IMR-90 (cell line): ENCODE measurements around the gene TREM2. TPM values are rescaled to one million over a fixed set of nuclear protein-coding genes. Genes with fewer than 3 reads are reported as not detected.

Experiments
- ATAC-seq: fragments of 200-7000 bp; cut with Tn5 transposase; 2 replicates; pipeline ENCODE4 v1.9.1; 2020; ENCODE audit warnings: low read depth, mild to moderate bottlenecking, moderate library complexity
- BruUV-seq: library from RNA; stranded (reverse); fragments of 400-500 nt; replicated peaks from 2 replicates; lab custom pipeline; 2021; lab: Mats Ljungman, UMichigan
- CTCF ChIA-PET: fragments of 300-600 bp; formaldehyde crosslinking; extraction: SDS; loops from one replicate; lab custom pipeline; 2021; ENCODE audit warnings: antibody characterized with exemption; lab: Yijun Ruan, JAX
- POLR2A ChIA-PET: fragments of 300-600 bp; sonication (Branson Sonifier 250); formaldehyde crosslinking; loops from one replicate; lab custom pipeline; 2022; ENCODE audit warnings: antibody characterized with exemption; ENCODE audit not compliant: unreplicated experiment; lab: Charles Lee
- DNase-seq: peaks from one replicate; pipeline ENCODE4 v3.0.0; 2013
- H2AFZ ChIP-seq: replicated peaks from 2 replicates; pipeline ENCODE3; 2013; ENCODE audit warnings: low read length, mild to moderate bottlenecking; ENCODE audit not compliant: poor library complexity
- H2AK5ac ChIP-seq: 2 replicates; pipeline ENCODE4 v1.6.1; 2013; ENCODE audit warnings: low read depth, low read length, inconsistent platforms
- H2AK9ac ChIP-seq: replicated peaks from 2 replicates; pipeline ENCODE3; 2013; ENCODE audit warnings: mild to moderate bottlenecking, low read depth, low read length, moderate library complexity; ENCODE audit not compliant: poor library complexity
- H2BK120ac ChIP-seq: 2 replicates; pipeline ENCODE4 v1.6.1; 2013; ENCODE audit warnings: low read depth, low read length, inconsistent platforms
- H2BK15ac ChIP-seq: 3 replicates; pipeline ENCODE4 v1.6.1; 2013; ENCODE audit warnings: low read depth, low read length, inconsistent platforms
- H2BK20ac ChIP-seq: 2 replicates; pipeline ENCODE4 v1.6.1; 2013; ENCODE audit warnings: low read depth, mild to moderate bottlenecking, inconsistent platforms, low read length, moderate library complexity
- H2BK5ac ChIP-seq: 2 replicates; pipeline ENCODE4 v1.6.1; 2013; ENCODE audit warnings: mild to moderate bottlenecking, low read depth, low read length, inconsistent platforms; ENCODE audit not compliant: poor library complexity, severe bottlenecking
- H3K14ac ChIP-seq: replicated peaks from 2 replicates; pipeline ENCODE4 v1.6.1; 2013; ENCODE audit warnings: low read depth, low read length, inconsistent platforms
- H3K18ac ChIP-seq: 2 replicates; pipeline ENCODE4 v1.6.1; 2013; ENCODE audit warnings: low read depth, low read length, control low read depth
- H3K23ac ChIP-seq: 2 replicates; pipeline ENCODE4 v1.6.1; 2013; ENCODE audit warnings: low read depth, low read length, inconsistent platforms
- H3K27ac ChIP-seq: 2 replicates; pipeline ENCODE4 v1.5.1; 2013; ENCODE audit warnings: mild to moderate bottlenecking, control low read depth, low read length; ENCODE audit not compliant: insufficient read depth
- H3K27me3 ChIP-seq: 2 replicates; pipeline ENCODE4 v1.6.1; 2013; ENCODE audit warnings: low read length; ENCODE audit not compliant: control insufficient read depth, insufficient read depth
- H3K36me3 ChIP-seq: 2 replicates; pipeline ENCODE4 v1.6.1; 2013; ENCODE audit warnings: low read length, mixed read lengths; ENCODE audit not compliant: control insufficient read depth, insufficient read depth
- H3K4ac ChIP-seq: 2 replicates; pipeline ENCODE4 v1.6.1; 2013; ENCODE audit warnings: low read depth, low read length, inconsistent platforms
- H3K4me1 ChIP-seq: 2 replicates; pipeline ENCODE4 v1.6.1; 2013; ENCODE audit warnings: low read length, mixed read lengths; ENCODE audit not compliant: control insufficient read depth, insufficient read depth
- H3K4me2 ChIP-seq: 2 replicates; pipeline ENCODE4 v1.6.1; 2013; ENCODE audit warnings: low read depth, mild to moderate bottlenecking, control low read depth, low read length, moderate library complexity
- H3K4me3 ChIP-seq: 2 replicates; pipeline ENCODE4 v1.5.1; 2013; ENCODE audit warnings: low read depth, mild to moderate bottlenecking, control low read depth, low read length, moderate library complexity; ENCODE audit not compliant: insufficient read depth
- H3K56ac ChIP-seq: 2 replicates; pipeline ENCODE4 v1.6.1; 2013; ENCODE audit warnings: low read length, inconsistent platforms; ENCODE audit not compliant: insufficient read depth; ENCODE audit errors: extremely low read depth
- H3K79me1 ChIP-seq, 2 experiments: 2 replicates each; pipeline ENCODE4 v1.6.1; 2013; ENCODE audit warnings: low read length in 2 of 2, inconsistent platforms in 1 of 2, low read depth in 1 of 2
- H3K9ac ChIP-seq: 2 replicates; pipeline ENCODE4 v1.6.1; 2013; ENCODE audit warnings: low read depth, low read length, control low read depth
- H3K9me1 ChIP-seq: 2 replicates; pipeline ENCODE4 v1.6.1; 2013; ENCODE audit warnings: low read length, inconsistent platforms; ENCODE audit not compliant: insufficient read depth
- H3K9me3 ChIP-seq: 2 replicates; pipeline ENCODE4 v1.6.1; 2013; ENCODE audit warnings: low read length; ENCODE audit not compliant: control insufficient read depth, insufficient read depth
- H4K20me1 ChIP-seq: 2 replicates; pipeline ENCODE4 v1.6.1; 2013; ENCODE audit warnings: low read length, inconsistent platforms; ENCODE audit not compliant: insufficient read depth
- H4K5ac ChIP-seq: 2 replicates; pipeline ENCODE4 v1.6.1; 2013; ENCODE audit warnings: mild to moderate bottlenecking, low read depth, low read length, control low read depth
- H4K8ac ChIP-seq, 2 experiments: 2 replicates each; pipeline ENCODE4 v1.6.1; 2013; ENCODE audit warnings: low read depth in 2 of 2, low read length in 2 of 2, control low read depth in 1 of 2, inconsistent platforms in 1 of 2
- H4K91ac ChIP-seq: 2 replicates; pipeline ENCODE4 v1.6.1; 2013; ENCODE audit warnings: low read depth, low read length, inconsistent platforms; ENCODE audit not compliant: insufficient read depth
- BHLHE40 ChIP-seq: fragments of 150-350 bp; IDR thresholded peaks from 2 replicates; pipeline ENCODE4 v1.6.1; 2016; ENCODE audit warnings: mild to moderate bottlenecking, low read depth, low read length
- CEBPB ChIP-seq: IDR thresholded peaks from 2 replicates; pipeline ENCODE4 v1.6.1; 2012; ENCODE audit warnings: low read depth, low read length, improper control_type of control experiment
- CHD1 ChIP-seq: IDR thresholded peaks from 2 replicates; pipeline ENCODE4 v1.6.1; 2012; ENCODE audit warnings: low read depth, low read length, improper control_type of control experiment
- FOS ChIP-seq: fragments of 150-350 bp; IDR thresholded peaks from 2 replicates; pipeline ENCODE4 v1.6.1; 2016; ENCODE audit warnings: low read depth, low read length
- MAFK ChIP-seq: IDR thresholded peaks from 2 replicates; pipeline ENCODE4 v1.6.1; 2012; ENCODE audit warnings: low read depth, low read length, improper control_type of control experiment
- MAZ ChIP-seq: IDR thresholded peaks from 2 replicates; pipeline ENCODE4 v1.6.1; 2012; ENCODE audit warnings: low read depth, mild to moderate bottlenecking, low read length, improper control_type of control experiment, moderate library complexity, borderline replicate concordance
- MXI1 ChIP-seq: IDR thresholded peaks from 2 replicates; pipeline ENCODE4 v1.6.1; 2012; ENCODE audit warnings: low read depth, mild to moderate bottlenecking, low read length, moderate library complexity, borderline replicate concordance
- NFE2L2 ChIP-seq: fragments of 150-350 bp; IDR thresholded peaks from 2 replicates; pipeline ENCODE4 v1.6.1; 2016; ENCODE audit warnings: low read depth, mild to moderate bottlenecking, low read length
- POLR2A ChIP-seq: IDR thresholded peaks from 2 replicates; pipeline ENCODE4 v1.6.1; 2012; ENCODE audit warnings: mild to moderate bottlenecking, low read depth, low read length
- RAD21 ChIP-seq: IDR thresholded peaks from 2 replicates; pipeline ENCODE4 v1.6.1; 2012; ENCODE audit warnings: low read length, improper control_type of control experiment
- RCOR1 ChIP-seq: IDR thresholded peaks from 2 replicates; pipeline ENCODE4 v1.6.1; 2012; ENCODE audit warnings: mild to moderate bottlenecking, low read length, improper control_type of control experiment; ENCODE audit not compliant: insufficient replicate concordance
- RFX5 ChIP-seq: IDR thresholded peaks from 2 replicates; pipeline ENCODE4 v1.8.0; 2012; ENCODE audit warnings: low read depth, mild to moderate bottlenecking, low read length, moderate library complexity
- SMC3 ChIP-seq: fragments of 150-350 bp; IDR thresholded peaks from 2 replicates; pipeline ENCODE4 v1.6.1; 2016; ENCODE audit warnings: low read depth, mild to moderate bottlenecking, antibody characterized with exemption, low read length, moderate library complexity
- WGBS, 2 experiments: methylation state at CpG; one replicate each; pipeline versions ENCODE4 v1.1.5 to v1.1.7; 2013; ENCODE audit warnings: missing lambda C conversion rate in 2 of 2; ENCODE audit not compliant: insufficient read length in 1 of 2; ENCODE audit errors: extremely low coverage in 2 of 2; 5-methylcytosine and 5-hydroxymethylcytosine counted together
- dilution Hi-C: fragments of 300-500 bp; cut with HindIII; formaldehyde crosslinking; loops from one replicate; pipeline ENCODE4 v1.14.3; 2018; ENCODE audit warnings: low sequenced_read_pairs; ENCODE audit not compliant: unreplicated experiment
- in situ Hi-C: fragments of 300-500 bp; cut with MboI; formaldehyde crosslinking; loops from 3 replicates; pipeline ENCODE4 v1.14.3; 2019; ENCODE audit warnings: low sequenced_read_pairs, inconsistent platforms, mixed read lengths
- intact Hi-C: fragments of 100-400 bp; cut with micrococcal nuclease; formaldehyde crosslinking; loops from 2 replicates; pipeline ENCODE4 v1.10.0; 2022
- polyA plus RNA-seq, 3 experiments: library from polyadenylated mRNA; depleted of rRNA; stranded (reverse); fragments of >200 nt; gene quantifications; 2 replicates each; pipeline ENCODE4 v1.2.3, GENCODE V29; 2012; ENCODE audit warnings: low replicate concordance in 1 of 3
- total RNA-seq: library from RNA; depleted of rRNA; stranded (reverse); fragments of >200 nt; gene quantifications from 2 replicates; pipeline ENCODE4 v1.2.3, GENCODE V29; 2012
- TF ChIP-seq, protein P1 (sequence below): fragments of 150-350 bp; IDR thresholded peaks from 2 replicates; pipeline ENCODE4 v1.6.1; 2016; ENCODE audit warnings: low read depth, mild to moderate bottlenecking, low read length, moderate library complexity, borderline replicate concordance
- TF ChIP-seq, protein P2 (sequence below): fragments of 150-350 bp; IDR thresholded peaks from 2 replicates; pipeline ENCODE4 v1.6.1; 2017; ENCODE audit warnings: mild to moderate bottlenecking, antibody characterized with exemption, low read length, low read depth
- TF ChIP-seq, protein P3 (sequence below): conservative IDR thresholded peaks from 2 replicates; pipeline ENCODE4 v1.5.1; 2012; ENCODE audit warnings: mild to moderate bottlenecking, low read depth, low read length, improper control_type of control experiment

Gene TREM2
- total and polyA plus RNA-seq, 2 of the 4 experiments (the other 2 are of a cell fraction): not detected

DNA sequence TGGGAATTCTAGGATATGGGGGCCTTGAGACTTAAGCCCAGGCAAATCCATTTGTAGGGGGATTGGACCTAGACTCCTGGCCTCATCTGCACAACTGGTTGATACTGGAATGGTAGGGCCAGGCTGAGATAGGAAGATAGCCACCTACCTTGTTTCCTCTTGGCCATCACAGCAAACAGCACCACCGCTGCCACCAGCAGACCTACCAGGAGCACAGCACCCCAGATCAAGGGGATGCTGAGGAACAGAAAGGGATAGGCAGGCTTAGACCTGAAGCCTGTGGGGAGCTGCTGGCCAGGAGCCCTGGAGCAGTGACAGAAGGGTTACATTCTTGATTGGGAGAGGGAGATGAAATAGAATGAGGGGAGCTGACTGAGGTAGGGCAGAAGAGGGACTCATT, 12.2 kb downstream of the TREM2 start:
- Histone ChIP-seq H3K4me2 (no peak overlapping the region), H3K27ac (no peak overlapping the region), H2AFZ (no peak overlapping the region), H3K4me1 (no peaks in the 10 kb centered on the region), H3K4me3 (no peak overlapping the region), H2BK120ac (no peak overlapping the region), H3K9ac (no peak overlapping the region), H3K9me1 (no peaks in the 10 kb centered on the region), H4K20me1 (no peaks in the 10 kb centered on the region), H3K4ac (no peak overlapping the region), H4K5ac (no peak overlapping the region), H2BK5ac (no peak overlapping the region), H3K36me3 (no peaks in the 10 kb centered on the region), H2BK15ac (no peak overlapping the region), H4K91ac (no peak overlapping the region), H3K27me3 (no peaks in the 10 kb centered on the region; the same call in 1 of the 2 replicates), H2BK20ac (no peak overlapping the region), H4K8ac (no peak overlapping the region), H3K14ac (no peak overlapping the region), H2AK9ac (no peak overlapping the region), H3K79me1 (no peaks in the 10 kb centered on the region), H3K18ac (no peak overlapping the region), H3K56ac (no peak overlapping the region), H2AK5ac (no peak overlapping the region), H3K23ac (no peak overlapping the region), H3K9me3 (no peaks in the 10 kb centered on the region)
- ChIA-PET POLR2A (no interaction called here), CTCF (interaction anchor here (1.0 kb wide), 1 partner anchor 21 kb away, joined by 3 read pairs; no protein-coding TSS in a partner anchor)
- intact Hi-C loops: no loop called here
- BruUV-seq: no TSS peak
- ATAC-seq (no peak), DNase-seq (no peak)
- in situ Hi-C loops: no loop called here
- TF ChIP-seq POLR2A (no peak), RCOR1 (no peak), RFX5 (no peak), CEBPB (no peak), MXI1 (no peak), MAZ (no peak), MAFK (no peak), RAD21 (no peak), FOS (no peak), NFE2L2 (no peak), BHLHE40 (no peak), SMC3 (no peak), CHD1 (no peak)
- TF ChIP-seq, protein P1, sequence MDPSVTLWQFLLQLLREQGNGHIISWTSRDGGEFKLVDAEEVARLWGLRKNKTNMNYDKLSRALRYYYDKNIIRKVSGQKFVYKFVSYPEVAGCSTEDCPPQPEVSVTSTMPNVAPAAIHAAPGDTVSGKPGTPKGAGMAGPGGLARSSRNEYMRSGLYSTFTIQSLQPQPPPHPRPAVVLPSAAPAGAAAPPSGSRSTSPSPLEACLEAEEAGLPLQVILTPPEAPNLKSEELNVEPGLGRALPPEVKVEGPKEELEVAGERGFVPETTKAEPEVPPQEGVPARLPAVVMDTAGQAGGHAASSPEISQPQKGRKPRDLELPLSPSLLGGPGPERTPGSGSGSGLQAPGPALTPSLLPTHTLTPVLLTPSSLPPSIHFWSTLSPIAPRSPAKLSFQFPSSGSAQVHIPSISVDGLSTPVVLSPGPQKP: no peak
- TF ChIP-seq, protein P2, sequence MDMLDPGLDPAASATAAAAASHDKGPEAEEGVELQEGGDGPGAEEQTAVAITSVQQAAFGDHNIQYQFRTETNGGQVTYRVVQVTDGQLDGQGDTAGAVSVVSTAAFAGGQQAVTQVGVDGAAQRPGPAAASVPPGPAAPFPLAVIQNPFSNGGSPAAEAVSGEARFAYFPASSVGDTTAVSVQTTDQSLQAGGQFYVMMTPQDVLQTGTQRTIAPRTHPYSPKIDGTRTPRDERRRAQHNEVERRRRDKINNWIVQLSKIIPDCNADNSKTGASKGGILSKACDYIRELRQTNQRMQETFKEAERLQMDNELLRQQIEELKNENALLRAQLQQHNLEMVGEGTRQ: no peak
- TF ChIP-seq, protein P3, sequence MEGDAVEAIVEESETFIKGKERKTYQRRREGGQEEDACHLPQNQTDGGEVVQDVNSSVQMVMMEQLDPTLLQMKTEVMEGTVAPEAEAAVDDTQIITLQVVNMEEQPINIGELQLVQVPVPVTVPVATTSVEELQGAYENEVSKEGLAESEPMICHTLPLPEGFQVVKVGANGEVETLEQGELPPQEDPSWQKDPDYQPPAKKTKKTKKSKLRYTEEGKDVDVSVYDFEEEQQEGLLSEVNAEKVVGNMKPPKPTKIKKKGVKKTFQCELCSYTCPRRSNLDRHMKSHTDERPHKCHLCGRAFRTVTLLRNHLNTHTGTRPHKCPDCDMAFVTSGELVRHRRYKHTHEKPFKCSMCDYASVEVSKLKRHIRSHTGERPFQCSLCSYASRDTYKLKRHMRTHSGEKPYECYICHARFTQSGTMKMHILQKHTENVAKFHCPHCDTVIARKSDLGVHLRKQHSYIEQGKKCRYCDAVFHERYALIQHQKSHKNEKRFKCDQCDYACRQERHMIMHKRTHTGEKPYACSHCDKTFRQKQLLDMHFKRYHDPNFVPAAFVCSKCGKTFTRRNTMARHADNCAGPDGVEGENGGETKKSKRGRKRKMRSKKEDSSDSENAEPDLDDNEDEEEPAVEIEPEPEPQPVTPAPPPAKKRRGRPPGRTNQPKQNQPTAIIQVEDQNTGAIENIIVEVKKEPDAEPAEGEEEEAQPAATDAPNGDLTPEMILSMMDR: no peak
- dilution Hi-C loops: no loop called here
- WGBS, 2 experiments: no CpG with 5 or more reads among the region's 1 CpG
